Astrocyte of the cerebellum (primary cell): ENCODE results near the gene GLA.

Experiments used
- DNase-seq: peaks from one replicate; pipeline ENCODE4 v3.0.0-alpha.2; 2011; ENCODE audit warnings: low read depth
- H3K4me3 ChIP-seq: 2 replicates; pipeline ENCODE4 v1.5.1; 2011; ENCODE audit warnings: mild to moderate bottlenecking, low read depth, low read length, moderate library complexity
- CTCF ChIP-seq: IDR thresholded peaks from 2 replicates; pipeline ENCODE4 v1.5.1; 2012; ENCODE audit warnings: low read length, low read depth, moderate library complexity, mild to moderate bottlenecking; ENCODE audit errors: missing control alignments
- in situ Hi-C: cut with HindIII; loops from 2 replicates; pipeline ENCODE4 v1.10.0; 2017; ENCODE audit warnings: low sequenced_read_pairs

The GLA gene

GRCh38 chrX:101416691-101417090 lies 9.0 kb upstream of the GLA start:
- in situ Hi-C loops, result no loop called here
- no peak for DNase-seq
- TF ChIP-seq CTCF, result no peak
- no peak overlapping the region for H3K4me3 ChIP-seq

- peak; percentile 79 for TF ChIP-seq CTCF
- peak; percentile 74 for DNase-seq
- in situ Hi-C loops, result no loop called here
- no peak overlapping the region for H3K4me3 ChIP-seq
These were observed 7.7 kb upstream of the GLA start for GRCh38 chrX:101415180-101416145.

- in situ Hi-C loops, result no loop called here
- DNase-seq, result no peak
- TF ChIP-seq CTCF, result no peak
- no peak overlapping the region for H3K4me3 ChIP-seq
These were observed 4.3 kb upstream of the GLA start for GRCh38 chrX:101411984-101412383.

- no peak for DNase-seq
- TF ChIP-seq CTCF, result no peak
- H3K4me3 ChIP-seq, result peak overlapping the region; percentile 24
- in situ Hi-C loops, result no loop called here
These were observed 2.7 kb upstream of the GLA start for GRCh38 chrX:101410461-101410860.

- in situ Hi-C loops, result no loop called here
- DNase-seq, result no peak
- peak overlapping the region; percentile 74 for H3K4me3 ChIP-seq
- no peak for TF ChIP-seq CTCF
These were observed 1.3 kb upstream of the GLA start for GRCh38 chrX:101409043-101409442.

GRCh38 chrX:101408532-101408841 lies 762 bp upstream of the GLA start:
- H3K4me3 ChIP-seq, result peak overlapping the region; percentile 74
- TF ChIP-seq CTCF, result no peak
- no peak for DNase-seq
- in situ Hi-C loops, result no loop called here
